Smooth muscle cell (in vitro differentiated cells): ENCODE measurements around the gene PLK1. TPM values are rescaled to one million over a fixed set of nuclear protein-coding genes. Genes with fewer than 3 reads are reported as not detected.

Source experiments
- DNase-seq: peaks from one replicate; lab custom pipeline; 2025; ENCODE audit not compliant: unreplicated experiment; lab: John Stamatoyannopoulos, UW
- H2AFZ ChIP-seq: fragments of 200-600 bp; sonication (generic); 2 replicates; pipeline ENCODE4 v1.6.0; 2016; ENCODE audit warnings: antibody characterized with exemption, low read depth, mild to moderate bottlenecking
- H3F3A ChIP-seq: fragments of 200-600 bp; sonication (generic); 2 replicates; pipeline ENCODE4 v1.6.0; 2017; ENCODE audit warnings: antibody characterized with exemption, low read depth
- H3K27ac ChIP-seq: fragments of 200-600 bp; sonication (generic); 2 replicates; pipeline ENCODE4 v1.5.1; 2016; ENCODE audit warnings: low read depth, mild to moderate bottlenecking
- H3K27me3 ChIP-seq: fragments of 200-600 bp; sonication (generic); 2 replicates; pipeline ENCODE4 v1.6.1; 2016; ENCODE audit warnings: low read depth, mild to moderate bottlenecking
- H3K36me3 ChIP-seq: fragments of 200-600 bp; sonication (generic); 2 replicates; pipeline ENCODE4 v1.5.1; 2016; ENCODE audit warnings: low read depth
- H3K4me1 ChIP-seq: fragments of 200-600 bp; sonication (generic); 2 replicates; pipeline ENCODE4 v1.5.1; 2016; ENCODE audit warnings: low read depth
- H3K4me2 ChIP-seq: fragments of 200-600 bp; sonication (generic); 2 replicates; pipeline ENCODE4 v1.6.0; 2016; ENCODE audit warnings: mild to moderate bottlenecking
- H3K4me3 ChIP-seq: fragments of 200-600 bp; sonication (generic); 2 replicates; pipeline ENCODE4 v1.5.1; 2016; ENCODE audit warnings: mild to moderate bottlenecking
- H3K79me2 ChIP-seq: fragments of 200-600 bp; sonication (generic); 2 replicates; pipeline ENCODE4 v1.6.0; 2016; ENCODE audit warnings: low read depth, mild to moderate bottlenecking
- H3K9ac ChIP-seq: fragments of 200-600 bp; sonication (generic); 2 replicates; pipeline ENCODE4 v1.6.0; 2016; ENCODE audit warnings: low read depth
- H3K9me3 ChIP-seq: fragments of 200-600 bp; sonication (generic); replicated peaks from 2 replicates; pipeline ENCODE4 v1.5.1; 2016; ENCODE audit warnings: low read depth
- H4K20me1 ChIP-seq: fragments of 200-600 bp; sonication (generic); 2 replicates; pipeline ENCODE4 v1.6.0; 2016; ENCODE audit warnings: low read depth
- WGBS: methylation state at CpG from one replicate; pipeline ENCODE4 v1.1.7; 2016; ENCODE audit warnings: low lambda C conversion rate; 5-methylcytosine and 5-hydroxymethylcytosine counted together
- polyA plus RNA-seq: library from polyadenylated mRNA; unstranded; fragments of >200 nt; fragmentation: Nextera tagmentation; extraction: Ambion mirVana; gene quantifications from 2 replicates; pipeline ENCODE4 v1.2.1, GENCODE V29; 2016
- total RNA-seq: library from RNA; depleted of rRNA; stranded (reverse); fragments of >200 nt; gene quantifications from 2 replicates; pipeline ENCODE4 v1.2.3, GENCODE V29; 2014
- TF ChIP-seq, protein P1 (sequence below): fragments of 200-600 bp; sonication (generic); IDR thresholded peaks from 2 replicates; pipeline ENCODE4 v1.5.1; 2017; ENCODE audit warnings: borderline replicate concordance, mild to moderate bottlenecking, antibody characterized with exemption; ENCODE audit not compliant: insufficient read depth, poor library complexity, severe bottlenecking

Gene PLK1
- total and polyA plus RNA-seq, 2 experiments from 2014 or later: 15.5 to 29.7 TPM

DNA sequence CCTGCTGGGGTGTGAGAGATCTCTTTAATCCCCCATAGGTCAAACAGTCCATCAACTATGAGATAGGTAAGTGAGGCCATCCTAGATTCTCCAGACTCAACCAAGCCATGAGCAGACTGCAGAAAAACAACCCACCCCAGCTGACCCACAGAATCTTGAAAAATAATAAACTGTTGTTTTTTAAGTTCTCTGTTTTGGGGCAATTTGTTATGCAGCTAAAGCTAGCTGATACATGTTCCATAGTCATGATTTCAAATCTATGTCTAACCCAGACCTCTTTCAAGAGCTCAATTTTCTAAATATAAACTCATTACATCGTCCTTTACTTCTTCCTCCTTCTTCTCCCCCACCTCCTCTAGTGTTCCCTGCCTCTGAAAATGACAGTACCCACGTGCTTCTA lies 24.3 kb downstream of the PLK1 start:
- Histone ChIP-seq H4K20me1 (no peaks in the 10 kb centered on the region), H3K27ac (no peak overlapping the region), H3K4me2 (no peak overlapping the region), H2AFZ (no peak overlapping the region), H3K36me3 (no peaks in the 10 kb centered on the region), H3K79me2 (no peaks in the 10 kb centered on the region), H3K27me3 (no peaks in the 10 kb centered on the region), H3K9me3 (no peaks in the 10 kb centered on the region), H3K4me1 (no peaks in the 10 kb centered on the region), H3K4me3 (no peak overlapping the region), H3K9ac (no peak overlapping the region), H3F3A (no peaks in the 10 kb centered on the region)
- TF ChIP-seq, protein P1, sequence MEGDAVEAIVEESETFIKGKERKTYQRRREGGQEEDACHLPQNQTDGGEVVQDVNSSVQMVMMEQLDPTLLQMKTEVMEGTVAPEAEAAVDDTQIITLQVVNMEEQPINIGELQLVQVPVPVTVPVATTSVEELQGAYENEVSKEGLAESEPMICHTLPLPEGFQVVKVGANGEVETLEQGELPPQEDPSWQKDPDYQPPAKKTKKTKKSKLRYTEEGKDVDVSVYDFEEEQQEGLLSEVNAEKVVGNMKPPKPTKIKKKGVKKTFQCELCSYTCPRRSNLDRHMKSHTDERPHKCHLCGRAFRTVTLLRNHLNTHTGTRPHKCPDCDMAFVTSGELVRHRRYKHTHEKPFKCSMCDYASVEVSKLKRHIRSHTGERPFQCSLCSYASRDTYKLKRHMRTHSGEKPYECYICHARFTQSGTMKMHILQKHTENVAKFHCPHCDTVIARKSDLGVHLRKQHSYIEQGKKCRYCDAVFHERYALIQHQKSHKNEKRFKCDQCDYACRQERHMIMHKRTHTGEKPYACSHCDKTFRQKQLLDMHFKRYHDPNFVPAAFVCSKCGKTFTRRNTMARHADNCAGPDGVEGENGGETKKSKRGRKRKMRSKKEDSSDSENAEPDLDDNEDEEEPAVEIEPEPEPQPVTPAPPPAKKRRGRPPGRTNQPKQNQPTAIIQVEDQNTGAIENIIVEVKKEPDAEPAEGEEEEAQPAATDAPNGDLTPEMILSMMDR: no peak
- no peak for DNase-seq
- 70% methylated on average over 2 of the region's 2 CpGs for WGBS

DNA sequence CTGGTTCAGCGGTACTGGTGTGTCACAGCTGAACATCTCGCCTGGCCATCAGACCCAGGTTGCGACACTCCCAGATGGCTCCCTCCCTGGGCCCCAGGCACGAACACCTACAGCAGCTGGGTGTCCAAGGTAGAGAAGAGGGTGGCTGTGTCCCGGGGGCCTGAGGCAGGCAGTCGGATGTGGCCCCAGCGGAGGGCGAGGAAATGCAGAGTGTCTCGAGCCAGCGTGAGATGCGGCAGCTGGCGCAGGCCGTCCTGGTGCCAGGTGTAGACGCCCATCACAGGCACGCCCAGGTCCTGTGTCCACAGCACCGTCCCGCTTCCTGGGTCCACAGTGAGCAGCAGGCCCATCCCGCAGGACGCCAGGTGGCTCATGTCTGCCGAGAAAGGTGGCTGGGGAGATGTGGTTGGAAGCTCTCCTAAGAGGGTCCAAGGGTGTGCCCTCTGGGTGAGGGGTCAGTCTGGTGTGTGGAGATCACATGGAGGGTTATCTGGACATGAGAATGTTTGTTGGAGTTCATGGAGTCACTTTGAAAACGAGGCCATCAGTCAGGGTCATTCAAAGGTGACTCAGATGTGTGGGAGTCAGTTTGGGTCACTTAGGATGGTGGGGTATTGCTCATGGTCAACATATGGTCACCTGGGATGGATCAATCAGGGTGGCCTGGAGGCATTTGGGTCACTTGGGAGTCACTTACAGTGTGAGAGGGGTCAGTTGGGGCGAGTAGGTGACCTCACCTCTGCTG lies 26.3 kb downstream of the PLK1 start:
- WGBS: 92% methylated on average over 22 of the region's 22 CpGs

DNA sequence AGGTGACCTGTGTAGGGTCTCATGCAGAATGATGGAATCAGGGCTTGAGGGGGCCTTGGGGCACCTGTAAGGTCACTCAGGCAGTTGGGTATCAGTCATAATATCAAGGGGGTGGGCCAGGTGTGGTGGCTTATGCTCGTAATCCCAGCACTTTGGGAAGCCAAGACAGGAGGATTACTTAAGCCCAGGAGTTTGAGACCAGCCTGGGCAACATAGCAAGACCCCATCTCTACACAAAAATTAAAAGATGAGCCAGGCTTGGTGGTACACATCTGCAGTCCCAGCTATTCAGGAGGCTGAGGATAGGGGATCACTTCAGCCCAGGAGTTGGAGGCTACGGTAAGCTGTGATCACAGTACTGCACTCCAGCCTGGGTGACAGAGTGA lies 26.8 kb downstream of the PLK1 start:
- H3K4me3 ChIP-seq: no peak overlapping the region
- 88% methylated on average over 2 of the region's 2 CpGs for WGBS
- no peaks in the 10 kb centered on the region for H3K36me3 ChIP-seq
- peaks cover 2% of the 10 kb centered on the region for H3K27me3 ChIP-seq
- no peaks in the 10 kb centered on the region for H4K20me1 ChIP-seq
- no peaks in the 10 kb centered on the region for H3K79me2 ChIP-seq
- no peak overlapping the region for H3K27ac ChIP-seq
- TF ChIP-seq, protein P1: no peak
- H3K9me3 ChIP-seq: no peaks in the 10 kb centered on the region
- H3K4me1 ChIP-seq: no peaks in the 10 kb centered on the region
- no peak overlapping the region for H2AFZ ChIP-seq
- no peak overlapping the region for H3K4me2 ChIP-seq
- no peak for DNase-seq
- H3K9ac ChIP-seq: no peak overlapping the region
- H3F3A ChIP-seq: no peaks in the 10 kb centered on the region

More for the DNA sequence above, 26.3 kb downstream of the PLK1 start:
- H2AFZ ChIP-seq: no peak overlapping the region
- no peak overlapping the region for H3K4me3 ChIP-seq
- no peaks in the 10 kb centered on the region for H3K9me3 ChIP-seq
- no peaks in the 10 kb centered on the region for H3K36me3 ChIP-seq
- no peak overlapping the region for H3K4me2 ChIP-seq
- no peak for DNase-seq
- no peaks in the 10 kb centered on the region for H3K27me3 ChIP-seq
- TF ChIP-seq, protein P1: no peak
- H3K79me2 ChIP-seq: no peaks in the 10 kb centered on the region
- no peaks in the 10 kb centered on the region for H4K20me1 ChIP-seq
- H3K4me1 ChIP-seq: no peaks in the 10 kb centered on the region
- no peaks in the 10 kb centered on the region for H3F3A ChIP-seq
- no peak overlapping the region for H3K9ac ChIP-seq
- H3K27ac ChIP-seq: no peak overlapping the region

DNA sequence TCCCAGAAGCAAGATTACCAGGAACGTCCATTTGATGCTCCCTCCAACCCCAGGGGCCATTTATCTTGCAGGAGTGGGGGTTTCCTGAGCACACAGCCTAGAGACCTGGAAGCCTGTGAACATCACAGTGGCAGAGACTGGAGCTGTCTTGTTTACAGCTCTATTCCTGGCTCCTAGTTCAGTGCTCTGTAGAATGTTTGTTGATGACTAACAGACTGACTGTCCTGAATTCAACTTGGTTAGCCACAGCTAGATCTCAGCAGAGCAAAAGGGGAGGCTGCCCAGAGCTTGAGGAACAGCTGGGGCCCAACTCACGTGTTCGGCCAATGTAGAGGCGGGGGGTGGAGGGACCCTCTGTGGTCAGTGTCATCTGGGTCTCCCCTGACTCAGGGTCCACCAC lies 27.8 kb downstream of the PLK1 start:
- 83% methylated on average over 4 of the region's 4 CpGs for WGBS
- no peak overlapping the region for H3K4me3 ChIP-seq

More for the DNA sequence above, 27.8 kb downstream of the PLK1 start:
- H2AFZ ChIP-seq: no peak overlapping the region
- no peaks in the 10 kb centered on the region for H4K20me1 ChIP-seq
- DNase-seq: no peak
- TF ChIP-seq, protein P1: no peak
- no peak overlapping the region for H3K27ac ChIP-seq
- H3F3A ChIP-seq: no peaks in the 10 kb centered on the region
- no peak overlapping the region for H3K9ac ChIP-seq
- no peaks in the 10 kb centered on the region for H3K36me3 ChIP-seq
- H3K9me3 ChIP-seq: no peaks in the 10 kb centered on the region
- peaks cover 10% of the 10 kb centered on the region for H3K27me3 ChIP-seq
- no peak overlapping the region for H3K4me2 ChIP-seq
- no peaks in the 10 kb centered on the region for H3K79me2 ChIP-seq
- no peaks in the 10 kb centered on the region for H3K4me1 ChIP-seq
